HepG2 (cell line): Measurements from ENCODE around the gene HOXC4. TPM values are rescaled to one million over a fixed set of nuclear protein-coding genes. Genes with fewer than 3 reads are reported as not detected.

Experiments
- ATAC-seq: fragments of 200-7000 bp; cut with Tn5 transposase; 3 replicates; pipeline ENCODE4 v1.9.1; 2020; ENCODE audit warnings: mild to moderate bottlenecking, moderate library complexity
- BruUV-seq: library from RNA; stranded (reverse); fragments of 400-500 nt; replicated peaks from 2 replicates; lab custom pipeline; 2021; lab: Mats Ljungman, UMichigan
- CTCF ChIA-PET: fragments of 300-600 bp; formaldehyde crosslinking; extraction: SDS; loops from one replicate; lab custom pipeline; 2021; ENCODE audit warnings: low total read pairs, inconsistent platforms, low intra/inter-chr PET ratio; lab: Yijun Ruan, JAX
- POLR2A ChIA-PET: fragments of 350-600 bp; sonication (Branson Sonifier 250); formaldehyde crosslinking; loops from one replicate; lab custom pipeline; 2020; ENCODE audit warnings: antibody characterized with exemption, inconsistent platforms; lab: Yijun Ruan, JAX
- DNase-seq: peaks from one replicate; pipeline ENCODE4 v3.0.0-alpha.2; 2015; ENCODE audit warnings: low spot score
- FAIRE-seq: peaks from 3 replicates; lab custom pipeline; 2011; peaks lifted over from hg19 to GRCh38; lab: Jason Lieb, UNC
- H2AFZ ChIP-seq: one replicate; pipeline ENCODE4 v1.6.1; 2011; ENCODE audit warnings: low read length, inconsistent platforms
- H3K27ac ChIP-seq: fragments of 300-600 bp; 3 replicates; pipeline ENCODE4 v1.8.0; 2011; ENCODE audit warnings: mixed run types, mild to moderate bottlenecking, mixed read lengths, low read length, inconsistent platforms; ENCODE audit not compliant: insufficient read depth; ENCODE audit errors: extremely low read length
- H3K27me3 ChIP-seq, 2 experiments: fragments of 200-600 bp in 1 of 2; 2 replicates in 1 of 2; 3 replicates in 1 of 2; pipeline versions ENCODE4 v1.6.0 to v1.8.0; 2011; ENCODE audit warnings: low read length in 2 of 2, mild to moderate bottlenecking in 2 of 2, moderate library complexity in 2 of 2, inconsistent platforms in 1 of 2; ENCODE audit not compliant: insufficient read depth in 2 of 2, control insufficient read depth in 1 of 2
- H3K36me3 ChIP-seq, 2 experiments: fragments of 200-600 bp in 1 of 2; replicated peaks in 1 of 2; 2 replicates in 1 of 2; 3 replicates in 1 of 2; pipeline versions ENCODE4 v1.5.1 to v1.8.0; 2011; ENCODE audit warnings: low read length in 2 of 2, inconsistent platforms in 1 of 2; ENCODE audit not compliant: insufficient read depth in 2 of 2, control insufficient read depth in 1 of 2
- H3K4me1 ChIP-seq: 2 replicates; pipeline ENCODE4 v1.5.1; 2012; ENCODE audit warnings: low read length, inconsistent platforms; ENCODE audit not compliant: insufficient read depth
- H3K4me2 ChIP-seq: 2 replicates; pipeline ENCODE4 v1.6.0; 2011; ENCODE audit warnings: low read depth, low read length, inconsistent platforms
- H3K4me3 ChIP-seq, 3 experiments: fragments of 200-600 bp in 1 of 3; sonication (generic), shearing (Covaris generic) in 1 of 3; replicated peaks in 1 of 3; 2 replicates each; pipeline ENCODE4 v1.5.1; 2011 to 2016; ENCODE audit warnings: low read length in 3 of 3, inconsistent platforms in 2 of 3, low read depth in 2 of 3, mild to moderate bottlenecking in 2 of 3, control low read depth in 1 of 3, mixed read lengths in 1 of 3; ENCODE audit not compliant: insufficient read depth in 1 of 3
- H3K79me2 ChIP-seq: one replicate; pipeline ENCODE4 v1.6.1; 2011; ENCODE audit warnings: low read length, inconsistent platforms; ENCODE audit not compliant: insufficient read depth
- H3K9ac ChIP-seq: 2 replicates; pipeline ENCODE4 v1.6.0; 2011; ENCODE audit warnings: mild to moderate bottlenecking, low read depth, low read length, inconsistent platforms; ENCODE audit not compliant: insufficient read depth
- H3K9me3 ChIP-seq: 2 replicates; pipeline ENCODE4 v1.5.1; 2012; ENCODE audit warnings: mild to moderate bottlenecking, low read length
- H4K20me1 ChIP-seq: 2 replicates; pipeline ENCODE4 v1.6.0; 2011; ENCODE audit warnings: inconsistent platforms, mild to moderate bottlenecking, low read length, moderate library complexity; ENCODE audit not compliant: insufficient read depth
- MTA1 ChIP-seq: sonication (generic); formaldehyde crosslinking; IDR thresholded peaks from 2 replicates; pipeline ENCODE4 v1.4.0; 2020; ENCODE audit warnings: missing genetic modification reagents, mild to moderate bottlenecking, borderline replicate concordance
- NFE2L1 ChIP-seq: sonication (generic); formaldehyde crosslinking; IDR thresholded peaks from 2 replicates; pipeline ENCODE4 v1.4.0; 2020; ENCODE audit warnings: missing genetic modification reagents, mild to moderate bottlenecking, borderline replicate concordance
- RBAK ChIP-seq: sonication (generic); formaldehyde crosslinking; IDR thresholded peaks from 2 replicates; pipeline ENCODE4 v1.5.1; 2020; ENCODE audit warnings: mild to moderate bottlenecking, missing genetic modification reagents
- SP2 ChIP-seq: sonication (generic); formaldehyde crosslinking; IDR thresholded peaks from 2 replicates; pipeline ENCODE4 v1.5.1; 2020; ENCODE audit warnings: mild to moderate bottlenecking, missing genetic modification reagents
- TBL1XR1 ChIP-seq: fragments of 150-350 bp; IDR thresholded peaks from 2 replicates; pipeline ENCODE4 v1.6.1; 2014; ENCODE audit warnings: borderline replicate concordance, low read length; ENCODE audit not compliant: partially characterized antibody
- ZEB1 ChIP-seq: IDR thresholded peaks from 2 replicates; pipeline ENCODE4 v1.6.1; 2012; ENCODE audit warnings: mild to moderate bottlenecking, low read depth, inconsistent platforms; ENCODE audit not compliant: insufficient replicate concordance
- ZFP41 ChIP-seq: sonication (generic); formaldehyde crosslinking; IDR thresholded peaks from 2 replicates; pipeline ENCODE4 v1.4.0; 2020; ENCODE audit warnings: mild to moderate bottlenecking, missing genetic modification reagents, borderline replicate concordance
- ZNF256 ChIP-seq: sonication (generic); formaldehyde crosslinking; conservative IDR thresholded peaks from 2 replicates; pipeline ENCODE4 v1.4.0; 2020; ENCODE audit warnings: missing genetic modification reagents
- ZNF616 ChIP-seq: sonication (generic); formaldehyde crosslinking; IDR thresholded peaks from 2 replicates; pipeline ENCODE4 v1.5.0; 2020; ENCODE audit warnings: low read depth, mild to moderate bottlenecking, missing genetic modification reagents
- ZSCAN29 ChIP-seq: sonication (generic); formaldehyde crosslinking; conservative IDR thresholded peaks from 2 replicates; pipeline ENCODE4 v1.4.0; 2020; ENCODE audit warnings: mild to moderate bottlenecking, missing genetic modification reagents
- ZSCAN30 ChIP-seq: sonication (generic); formaldehyde crosslinking; IDR thresholded peaks from 2 replicates; pipeline ENCODE4 v1.5.0; 2020; ENCODE audit warnings: mild to moderate bottlenecking, missing genetic modification reagents
- WGBS: methylation state at CpG from one replicate; pipeline ENCODE4 v1.1.6; 2017; ENCODE audit warnings: low lambda C conversion rate; 5-methylcytosine and 5-hydroxymethylcytosine counted together
- in situ Hi-C: cut with HindIII; loops from 2 replicates; pipeline ENCODE4 v1.10.0; 2017; ENCODE audit warnings: low pct_unique_long_range_greater_than_20kb; ENCODE audit not compliant: extremely low pct_ligation_motif_present
- intact Hi-C: fragments of 100-400 bp; cut with micrococcal nuclease; formaldehyde crosslinking; loops from one replicate; pipeline ENCODE4 v1.10.0; 2022; ENCODE audit not compliant: unreplicated experiment
- polyA plus RNA-seq, 8 experiments: library from polyadenylated mRNA; depleted of rRNA in 3 of 8; stranded (reverse) in 7 of 8; unstranded in 1 of 8; fragments of >200 nt; fragmentation: Illumina TruSeq in 4 of 8; extraction: Trizol in 4 of 8; gene quantifications; 2 replicates each; pipeline versions ENCODE4 v1.2.1 to v1.2.3, GENCODE V29; 2011 to 2016; ENCODE audit warnings: low read depth in 4 of 8, missing spikeins in 1 of 8, mixed read lengths in 1 of 8; ENCODE audit not compliant: insufficient read depth in 1 of 8
- total RNA-seq, 5 experiments: library from RNA; depleted of rRNA; stranded (reverse); fragments of >200 nt; fragmentation: Illumina TruSeq; extraction: Trizol; gene quantifications; 2 replicates each; pipeline ENCODE4 v1.2.3, GENCODE V29; 2016; ENCODE audit warnings: low read depth in 1 of 5
- TF ChIP-seq, protein P1 (sequence below): sonication (generic); formaldehyde crosslinking; conservative IDR thresholded peaks from 2 replicates; pipeline ENCODE4 v1.4.0; 2020; ENCODE audit warnings: missing genetic modification reagents

HOXC4 gene
- total and polyA plus RNA-seq, 2 of the 13 experiments (the other 11 are each of a cell fraction or from before 2014, with no cell fraction given) = not detected

DNA sequence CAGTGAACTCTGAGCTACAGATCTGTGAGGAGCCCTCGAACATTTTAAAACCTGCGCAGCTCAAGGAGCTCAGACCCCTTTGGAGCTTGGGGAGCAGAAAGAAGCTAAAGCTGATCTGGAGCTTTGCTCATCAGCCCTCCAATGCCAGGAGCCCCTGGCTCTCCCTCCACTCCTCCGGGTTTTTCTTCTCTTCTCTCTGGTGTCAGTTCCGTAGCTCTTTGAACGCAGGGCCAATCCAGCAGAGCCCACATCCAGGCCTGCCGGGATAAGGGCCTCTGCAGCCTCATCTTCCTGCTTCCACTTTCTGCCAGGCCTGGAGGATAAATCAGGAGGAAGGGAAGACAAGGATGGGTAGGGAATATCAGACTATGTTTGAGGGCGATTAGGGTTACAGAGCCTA, 6.0 kb downstream of the HOXC4 start:
- Histone ChIP-seq H3K79me2 (no peaks in the 10 kb centered on the region), H3K9ac (no peak overlapping the region), H4K20me1 (no peaks in the 10 kb centered on the region), H3K27me3 (peaks cover 1 to 29% of the 10 kb centered on the region in 2 experiments; a peak in 4 of 5 replicates), H3K36me3 (no peaks in the 10 kb centered on the region), H3K4me3 (no peak overlapping the region), H3K4me1 (no peaks in the 10 kb centered on the region), H3K4me2 (no peak overlapping the region)
- CTCF ChIA-PET = no interaction called here
- FAIRE-seq = no peak
- POLR2A ChIA-PET = no interaction called here
- no peak for TF ChIP-seq ZEB1
- TF ChIP-seq ZSCAN30 (CRISPR knock-in tag) = no peak
- TF ChIP-seq MTA1 (CRISPR knock-in tag) = no peak
- no peak for TF ChIP-seq ZSCAN29 (CRISPR knock-in tag)
- no peak for TF ChIP-seq SP2 (CRISPR knock-in tag)
- TF ChIP-seq RBAK (CRISPR knock-in tag) = no peak
- no peak for TF ChIP-seq TBL1XR1
- TF ChIP-seq NFE2L1 (CRISPR knock-in tag) = no peak
- no peak for TF ChIP-seq ZNF256 (CRISPR knock-in tag)
- TF ChIP-seq ZNF616 (CRISPR knock-in tag) = no peak
- no peak for TF ChIP-seq ZFP41 (CRISPR knock-in tag)
- TF ChIP-seq, protein P1, sequence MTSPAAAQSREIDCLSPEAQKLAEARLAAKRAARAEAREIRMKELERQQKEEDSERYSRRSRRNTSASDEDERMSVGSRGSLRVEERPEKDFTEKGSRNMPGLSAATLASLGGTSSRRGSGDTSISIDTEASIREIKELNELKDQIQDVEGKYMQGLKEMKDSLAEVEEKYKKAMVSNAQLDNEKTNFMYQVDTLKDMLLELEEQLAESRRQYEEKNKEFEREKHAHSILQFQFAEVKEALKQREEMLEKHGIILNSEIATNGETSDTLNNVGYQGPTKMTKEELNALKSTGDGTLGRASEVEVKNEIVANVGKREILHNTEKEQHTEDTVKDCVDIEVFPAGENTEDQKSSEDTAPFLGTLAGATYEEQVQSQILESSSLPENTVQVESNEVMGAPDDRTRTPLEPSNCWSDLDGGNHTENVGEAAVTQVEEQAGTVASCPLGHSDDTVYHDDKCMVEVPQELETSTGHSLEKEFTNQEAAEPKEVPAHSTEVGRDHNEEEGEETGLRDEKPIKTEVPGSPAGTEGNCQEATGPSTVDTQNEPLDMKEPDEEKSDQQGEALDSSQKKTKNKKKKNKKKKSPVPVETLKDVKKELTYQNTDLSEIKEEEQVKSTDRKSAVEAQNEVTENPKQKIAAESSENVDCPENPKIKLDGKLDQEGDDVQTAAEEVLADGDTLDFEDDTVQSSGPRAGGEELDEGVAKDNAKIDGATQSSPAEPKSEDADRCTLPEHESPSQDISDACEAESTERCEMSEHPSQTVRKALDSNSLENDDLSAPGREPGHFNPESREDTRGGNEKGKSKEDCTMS (CRISPR knock-in tag) = no peak
- TF ChIP-seq, all 625 proteins: peak for 0
- intact Hi-C loops (no loop called here), in situ Hi-C loops (no loop called here)
- Histone ChIP-seq H3K9me3 (no peaks in the 10 kb centered on the region), H2AFZ (no peak overlapping the region), H3K27ac (no peak overlapping the region)
- DNase-seq (no peak), ATAC-seq (no peak)
- no TSS peak for BruUV-seq
- WGBS = 34% methylated on average over 7 of the region's 7 CpGs
